ENCODE data around the gene ZCCHC14. TPM values are rescaled to one million over a fixed set of nuclear protein-coding genes. Genes with fewer than 3 reads are reported as not detected.

ZCCHC14 gene
- total RNA-seq, 1 experiment from 2014 or later: 27.7 TPM

DNA sequence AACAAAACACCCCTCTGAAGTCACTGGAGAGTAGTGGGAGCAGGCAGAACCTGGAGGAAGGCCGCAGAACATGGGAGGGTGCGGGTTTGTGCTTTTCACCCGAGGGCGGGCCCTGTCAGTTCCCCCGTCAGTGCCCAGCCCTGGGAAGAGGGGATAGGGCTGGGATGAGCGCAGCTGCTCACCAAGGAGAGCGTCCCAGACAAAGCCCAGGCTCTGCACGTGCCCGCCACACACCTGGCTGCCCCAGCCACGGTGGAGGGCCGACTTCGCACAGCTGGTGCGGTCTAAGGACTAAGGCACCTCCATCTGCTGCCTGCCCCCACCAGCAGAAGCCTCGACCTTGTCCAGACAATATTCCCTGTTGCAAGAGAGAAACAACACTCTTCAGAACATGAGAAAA is 39.5 kb downstream of the ZCCHC14 start:
- no peaks in the 10 kb centered on the region for H3K79me1 ChIP-seq (ENCODE audit: insufficient read depth, low read depth, low read length, poor library complexity, severe bottlenecking)
- no peak overlapping the region for H3K27ac ChIP-seq (ENCODE audit: insufficient read length, low read depth, low read length)
- H3K4me1 ChIP-seq (ENCODE audit: insufficient read depth, low read length): no peaks in the 10 kb centered on the region
- H3K14ac ChIP-seq (ENCODE audit: insufficient read depth, low read length): no peak overlapping the region
- no peak overlapping the region for H2BK120ac ChIP-seq (ENCODE audit: low read depth, low read length, poor library complexity, severe bottlenecking)
- no peak overlapping the region for H4K8ac ChIP-seq (replicated peaks; ENCODE audit: insufficient read length, low read depth, low read length)
- H3K9me3 Mint-ChIP-seq: no peaks in the 10 kb centered on the region
- WGBS (ENCODE audit: extremely low coverage, insufficient read length, low lambda C conversion rate): no CpG with 5 or more reads among the region's 14 CpGs
- H2BK15ac ChIP-seq (ENCODE audit: low read depth, low read length): no peak overlapping the region
- H3K18ac ChIP-seq (ENCODE audit: insufficient read length, low read depth, low read length): no peak overlapping the region
- no peaks in the 10 kb centered on the region for H3K23me2 ChIP-seq (ENCODE audit: insufficient read length, low read depth, low read length, poor library complexity, severe bottlenecking)
- peak overlapping the region in 1 of 3 experiments; percentile 68; a peak in 2 of 7 replicates for H3K27ac Mint-ChIP-seq
- no peaks in the 10 kb centered on the region for H3K79me2 ChIP-seq (ENCODE audit: insufficient read depth, low read length)
- H3K27me3 ChIP-seq (ENCODE audit: insufficient read depth, low read length): no peaks in the 10 kb centered on the region
- no peak overlapping the region for H3K4me2 ChIP-seq (ENCODE audit: insufficient read depth, insufficient read length, low read length)
- no peak overlapping the region for H3K56ac ChIP-seq (ENCODE audit: insufficient read length, low read depth, low read length)
- H2BK12ac ChIP-seq (ENCODE audit: insufficient read length, low read depth, low read length): no peak overlapping the region
- H3K27me3 Mint-ChIP-seq (ENCODE audit: low read depth): no peaks in the 10 kb centered on the region
- H3K4ac ChIP-seq (ENCODE audit: low read depth, low read length): no peak overlapping the region
- no peaks in the 10 kb centered on the region for H3K9me3 ChIP-seq (ENCODE audit: control insufficient read depth, low read depth, low read length)
- no peaks in the 10 kb centered on the region for H4K20me1 ChIP-seq (ENCODE audit: control insufficient read depth, insufficient read depth, insufficient read length)
- H2AFZ ChIP-seq (ENCODE audit: low read length): no peak overlapping the region
- no peak for TF ChIP-seq CTCF (conservative IDR thresholded peaks at IDR 0.05)
- no peak overlapping the region for H3K23ac ChIP-seq (ENCODE audit: insufficient read length, low read depth, low read length)
- no peak overlapping the region for H2AK5ac ChIP-seq (ENCODE audit: insufficient read length, low read length)
- no peak overlapping the region for H4K91ac ChIP-seq (ENCODE audit: insufficient read length, low read depth, low read length)
- no peak overlapping the region for H3T11ph ChIP-seq (ENCODE audit: low read length)
- no peak overlapping the region for H4K5ac ChIP-seq (ENCODE audit: insufficient read length, low read depth, low read length)
- H2BK20ac ChIP-seq (ENCODE audit: low read depth, low read length, poor library complexity, severe bottlenecking): no peak overlapping the region
- peaks cover 15 to 61% (median 47%) of the 10 kb centered on the region in 3 experiments for H3K36me3 Mint-ChIP-seq (ENCODE audit: insufficient read depth in 1 of 3, low read depth in 3 of 3)
- H3K4me1 Mint-ChIP-seq: peaks cover 0 to 3% of the 10 kb centered on the region in 2 experiments; a peak in 1 of 4 replicates
- no peak overlapping the region for H3K9ac ChIP-seq (ENCODE audit: extremely low read depth, insufficient read length, low read length)
- DNase-seq: no peak
- no peak overlapping the region for H3K4me3 Mint-ChIP-seq
- H2BK5ac ChIP-seq (ENCODE audit: insufficient read length, low read length): no peak overlapping the region
